Endodermal cell (in vitro differentiated cells): ENCODE measurements around the gene LSM14A. TPM values are rescaled to one million over a fixed set of nuclear protein-coding genes. Genes with fewer than 3 reads are reported as not detected.

ENCODE experiments used
- DNase-seq: peaks from one replicate; pipeline ENCODE4 v3.0.0-alpha.2; 2017
- H3K27ac ChIP-seq: 2 replicates; pipeline ENCODE4 v1.5.1; 2013; ENCODE audit warnings: mild to moderate bottlenecking, low read depth, low read length, moderate library complexity
- H3K27me3 ChIP-seq: 2 replicates; pipeline ENCODE4 v1.6.1; 2013; ENCODE audit warnings: mild to moderate bottlenecking, low read length, moderate library complexity; ENCODE audit not compliant: insufficient read depth, control insufficient read depth, poor library complexity, severe bottlenecking
- H3K36me3 ChIP-seq: 2 replicates; pipeline ENCODE4 v1.7.0; 2013; ENCODE audit warnings: mild to moderate bottlenecking, low read length, moderate library complexity; ENCODE audit not compliant: control insufficient read depth, insufficient read depth
- H3K4me1 ChIP-seq: one replicate; pipeline ENCODE4 v1.7.0; 2013; ENCODE audit warnings: low read length; ENCODE audit not compliant: control insufficient read depth, insufficient read depth
- H3K4me3 ChIP-seq: 2 replicates; pipeline ENCODE4 v1.5.1; 2013; ENCODE audit warnings: mild to moderate bottlenecking, low read length, moderate library complexity
- H3K9ac ChIP-seq: 2 replicates; pipeline ENCODE4 v1.6.1; 2013; ENCODE audit warnings: mild to moderate bottlenecking, low read length, moderate library complexity; ENCODE audit not compliant: poor library complexity, severe bottlenecking; ENCODE audit errors: extremely low read depth
- H3K9me3 ChIP-seq: 2 replicates; pipeline ENCODE4 v1.6.1; 2013; ENCODE audit warnings: mild to moderate bottlenecking, low read length, moderate library complexity; ENCODE audit not compliant: control insufficient read depth
- H3K27ac Mint-ChIP-seq: 2 replicates; pipeline ENCODE4 v1.8.0; 2020; ENCODE audit warnings: mixed read lengths
- H3K27me3 Mint-ChIP-seq: 2 replicates; pipeline ENCODE4 v1.8.0; 2021; ENCODE audit warnings: mild to moderate bottlenecking, mixed read lengths; ENCODE audit not compliant: insufficient read depth
- H3K36me3 Mint-ChIP-seq: 2 replicates; pipeline ENCODE4 v1.8.0; 2020; ENCODE audit warnings: low read depth, mixed read lengths
- H3K4me1 Mint-ChIP-seq: 2 replicates; pipeline ENCODE4 v1.8.0; 2020; ENCODE audit warnings: mixed read lengths
- H3K4me3 Mint-ChIP-seq: 2 replicates; pipeline ENCODE4 v1.8.0; 2020; ENCODE audit warnings: mild to moderate bottlenecking, moderate library complexity, mixed read lengths
- H3K9me3 Mint-ChIP-seq: 2 replicates; pipeline ENCODE4 v1.8.0; 2020; ENCODE audit warnings: mild to moderate bottlenecking, mixed read lengths
- WGBS, 2 experiments: methylation state at CpG; one replicate each; pipeline versions ENCODE4 v1.1.5 to v1.1.7; 2013; ENCODE audit warnings: missing lambda C conversion rate in 2 of 2, mixed read lengths in 1 of 2; ENCODE audit not compliant: insufficient coverage in 1 of 2, insufficient read length in 1 of 2; 5-methylcytosine and 5-hydroxymethylcytosine counted together
- total RNA-seq, 2 donors: library from RNA; stranded (reverse); fragmentation: NEBNext Ultra II Directional in 1 of 2; extraction: Animal tissue kit (Norgen Biotek cat#: 25700) in 1 of 2; gene quantifications; 2 replicates in 1 of 2; 3 replicates in 1 of 2; pipeline ENCODE4 v1.2.1, GENCODE V29; 2021
- TF ChIP-seq, protein P1 (sequence below): fragments of 200-600 bp; sonication (generic); conservative IDR thresholded peaks from 2 replicates; pipeline ENCODE4 v1.5.0; 2021; ENCODE audit warnings: antibody characterized with exemption, mild to moderate bottlenecking

The LSM14A gene
- total RNA-seq, 2 donors from 2014 or later = 188 to 192 TPM

GRCh38 chr19:34141025-34141424, 31.3 kb upstream of the LSM14A start:
- Histone ChIP-seq H3K36me3 (no peaks in the 10 kb centered on the region), H3K27ac (no peak overlapping the region), H3K9me3 (peaks cover 10% of the 10 kb centered on the region), H3K4me1 (peaks cover 3% of the 10 kb centered on the region), H3K4me3 (peak overlapping the region; percentile 22), H3K27me3 (no peaks in the 10 kb centered on the region), H3K9ac (no peak overlapping the region)
- peaks cover 10% of the 10 kb centered on the region for H3K4me1 Mint-ChIP-seq
- peaks cover 4% of the 10 kb centered on the region for H3K27me3 Mint-ChIP-seq
- WGBS, 2 experiments = 32 to 60% methylated on average over 3 to 5 of the region's 5 CpGs
- H3K36me3 Mint-ChIP-seq = no peaks in the 10 kb centered on the region
- DNase-seq = no peak
- H3K4me3 Mint-ChIP-seq = no peak overlapping the region
- H3K27ac Mint-ChIP-seq = no peak overlapping the region
- H3K9me3 Mint-ChIP-seq = peaks cover 8% of the 10 kb centered on the region
- TF ChIP-seq, protein P1, sequence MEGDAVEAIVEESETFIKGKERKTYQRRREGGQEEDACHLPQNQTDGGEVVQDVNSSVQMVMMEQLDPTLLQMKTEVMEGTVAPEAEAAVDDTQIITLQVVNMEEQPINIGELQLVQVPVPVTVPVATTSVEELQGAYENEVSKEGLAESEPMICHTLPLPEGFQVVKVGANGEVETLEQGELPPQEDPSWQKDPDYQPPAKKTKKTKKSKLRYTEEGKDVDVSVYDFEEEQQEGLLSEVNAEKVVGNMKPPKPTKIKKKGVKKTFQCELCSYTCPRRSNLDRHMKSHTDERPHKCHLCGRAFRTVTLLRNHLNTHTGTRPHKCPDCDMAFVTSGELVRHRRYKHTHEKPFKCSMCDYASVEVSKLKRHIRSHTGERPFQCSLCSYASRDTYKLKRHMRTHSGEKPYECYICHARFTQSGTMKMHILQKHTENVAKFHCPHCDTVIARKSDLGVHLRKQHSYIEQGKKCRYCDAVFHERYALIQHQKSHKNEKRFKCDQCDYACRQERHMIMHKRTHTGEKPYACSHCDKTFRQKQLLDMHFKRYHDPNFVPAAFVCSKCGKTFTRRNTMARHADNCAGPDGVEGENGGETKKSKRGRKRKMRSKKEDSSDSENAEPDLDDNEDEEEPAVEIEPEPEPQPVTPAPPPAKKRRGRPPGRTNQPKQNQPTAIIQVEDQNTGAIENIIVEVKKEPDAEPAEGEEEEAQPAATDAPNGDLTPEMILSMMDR = no peak

DNA sequence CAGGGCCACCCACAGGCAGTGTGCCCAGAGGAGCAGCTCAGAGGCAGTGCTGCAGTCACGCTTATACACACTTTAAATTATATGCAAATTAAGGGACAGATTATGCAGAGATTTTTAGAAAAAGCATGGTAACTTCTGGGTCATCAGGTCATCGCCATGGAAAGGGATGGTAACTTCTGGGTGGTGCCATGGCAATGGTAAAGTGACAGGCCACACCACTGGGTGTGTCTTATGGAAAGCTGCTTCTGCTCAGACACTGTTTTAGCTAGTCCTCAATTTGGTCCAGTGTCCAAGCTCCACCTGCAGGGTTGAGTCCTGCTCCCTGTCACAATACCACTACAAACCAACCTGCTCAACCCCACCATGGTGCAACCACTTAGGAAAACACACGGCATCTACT, 29.9 kb upstream of the LSM14A start:
- TF ChIP-seq, protein P1 = no peak
- H3K9me3 Mint-ChIP-seq = peaks cover 8% of the 10 kb centered on the region
- Histone ChIP-seq H3K9me3 (peaks cover 10% of the 10 kb centered on the region), H3K27me3 (no peaks in the 10 kb centered on the region), H3K4me3 (peak overlapping the region; percentile 56), H3K27ac (no peak overlapping the region), H3K9ac (no peak overlapping the region), H3K36me3 (no peaks in the 10 kb centered on the region), H3K4me1 (peaks cover 3% of the 10 kb centered on the region)
- peaks cover 4% of the 10 kb centered on the region for H3K27me3 Mint-ChIP-seq
- no peak for DNase-seq
- H3K4me1 Mint-ChIP-seq = peaks cover 9% of the 10 kb centered on the region
- H3K36me3 Mint-ChIP-seq = no peaks in the 10 kb centered on the region
- no peak overlapping the region for H3K4me3 Mint-ChIP-seq
- H3K27ac Mint-ChIP-seq = no peak overlapping the region
- WGBS, 2 experiments = 98 to 100% methylated on average over 3 of the region's 3 CpGs

DNA sequence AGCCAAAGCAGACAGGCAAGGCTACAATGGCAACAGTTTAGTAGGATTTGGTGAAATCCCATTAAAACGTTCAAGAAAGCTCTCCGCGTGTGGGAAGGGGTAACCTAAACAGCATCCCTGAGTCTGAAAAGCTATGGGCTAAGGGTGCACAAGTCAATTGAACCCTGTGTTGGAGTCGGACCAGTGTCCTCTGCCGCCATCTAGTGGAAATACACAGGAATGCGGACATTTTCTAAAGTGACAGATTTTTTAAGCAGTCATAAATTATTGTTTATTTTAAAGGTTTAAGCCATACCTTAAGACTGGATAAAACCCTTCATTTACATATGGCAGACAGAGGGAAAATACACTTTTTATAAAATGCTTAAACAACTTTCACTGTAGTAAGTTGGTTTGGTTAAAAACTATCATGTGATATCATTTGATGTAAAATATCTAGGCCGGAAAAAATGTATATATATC, 26.5 kb upstream of the LSM14A start:
- peaks cover 4% of the 10 kb centered on the region for H3K27me3 Mint-ChIP-seq
- TF ChIP-seq, protein P1 = peak; percentile 91
- Histone ChIP-seq H3K36me3 (no peaks in the 10 kb centered on the region), H3K9me3 (peaks cover 10% of the 10 kb centered on the region), H3K4me3 (no peak overlapping the region), H3K27me3 (no peaks in the 10 kb centered on the region), H3K4me1 (peaks cover 3% of the 10 kb centered on the region), H3K27ac (no peak overlapping the region), H3K9ac (no peak overlapping the region)
- no peaks in the 10 kb centered on the region for H3K36me3 Mint-ChIP-seq
- DNase-seq = peak; percentile 77
- WGBS, 2 experiments = 0 to 16% methylated on average over 5 to 7 of the region's 7 CpGs
- H3K4me1 Mint-ChIP-seq = peaks cover 9% of the 10 kb centered on the region
- H3K9me3 Mint-ChIP-seq = peaks cover 8% of the 10 kb centered on the region
- no peak overlapping the region for H3K27ac Mint-ChIP-seq
- no peak overlapping the region for H3K4me3 Mint-ChIP-seq
